ENCODE data around the gene TECR. TPM values are rescaled to one million over a fixed set of nuclear protein-coding genes. Genes with fewer than 3 reads are reported as not detected.

The TECR gene
- polyA plus RNA-seq, 3 donors, result 59.8 to 79.6 (median 76.7) TPM

DNA sequence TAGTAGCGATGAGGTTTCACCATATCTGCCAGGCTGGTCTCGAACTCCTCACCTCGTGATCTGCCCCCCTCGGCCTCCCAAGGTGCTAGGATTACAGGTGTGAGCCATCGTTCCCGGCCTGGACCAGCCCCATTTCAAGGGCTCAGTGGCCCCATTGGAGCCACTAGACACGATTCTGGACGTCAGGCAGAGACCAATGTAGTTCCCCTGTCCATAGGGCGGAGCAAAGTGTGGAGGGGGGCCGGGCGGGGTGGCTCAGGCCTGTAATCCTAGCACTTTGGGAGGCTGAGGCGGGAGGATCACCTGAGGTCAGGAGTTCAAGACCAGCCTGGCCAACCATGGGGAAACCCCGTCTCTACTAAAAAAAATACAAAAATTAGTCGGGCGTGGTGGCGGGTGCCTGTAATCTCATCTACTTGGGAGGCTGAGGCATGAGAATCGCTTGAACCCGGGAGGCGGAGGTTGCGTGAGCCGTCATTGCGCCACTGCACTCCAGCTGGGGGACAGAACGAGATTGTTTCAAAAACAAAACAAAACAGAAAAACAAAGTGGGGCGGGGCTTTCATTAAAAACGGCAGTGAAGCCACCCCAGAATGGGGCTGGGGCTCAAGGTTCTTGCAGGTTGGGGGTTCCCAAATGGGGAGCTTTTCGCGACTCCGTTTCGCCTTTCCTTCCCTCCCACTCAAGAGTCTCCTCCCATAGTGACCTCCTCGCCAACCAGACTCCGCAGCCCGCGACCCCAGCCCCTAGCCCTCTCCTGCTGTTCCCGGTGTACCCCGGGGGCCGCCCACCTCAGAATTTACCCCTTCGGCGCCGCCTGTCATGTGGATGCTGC, 758 bp upstream of the TECR start:
- intact Hi-C loops (cut with micrococcal nuclease), result no loop called here
- peak overlapping the region; percentile 73 for H3K9ac ChIP-seq (ENCODE audit: insufficient read depth, low read length, poor library complexity, severe bottlenecking)
- peak overlapping the region; percentile 73 for H2AFZ ChIP-seq (ENCODE audit: insufficient read depth, low read depth, low read length, poor library complexity, severe bottlenecking)
- Mint-ChIP-seq H3K27me3 (ENCODE audit: low read depth in 3 of 3) (no peaks in the 10 kb centered on the region), H3K4me3 (peak overlapping the region; percentile 87 to 96), H3K9me3 (peaks cover 0 to 4% (median 0%) of the 10 kb centered on the region in 7 donors), H3K27ac (peak overlapping the region; percentile 93 to 99 (median 98)), H3K4me1 (peaks cover 28% of the 10 kb centered on the region), H3K36me3 (peaks cover 2 to 7% of the 10 kb centered on the region in 2 donors)
- WGBS (ENCODE audit: insufficient coverage), result 49% methylated on average over 27 of the region's 39 CpGs
- H3K4me1 ChIP-seq (ENCODE audit: control insufficient read depth in 1 of 2, insufficient read depth in 2 of 2, low read length in 2 of 2), result peaks cover 32 to 34% of the 10 kb centered on the region in 2 donors
- peak overlapping the region; percentile 99 for H3K4me2 ChIP-seq (replicated peaks; ENCODE audit: extremely low read depth, low read length, poor library complexity, severe bottlenecking)
- H3K27ac ChIP-seq (ENCODE audit: low read depth in 1 of 2, low read length in 2 of 2), result peak overlapping the region; percentile 78 to 83
- peaks cover 39% of the 10 kb centered on the region for H3K79me2 ChIP-seq (ENCODE audit: insufficient read depth, low read length)
- H3K36me3 ChIP-seq (replicated peaks in 1 of 2; ENCODE audit: control insufficient read depth in 1 of 2, insufficient read depth in 2 of 2, low read length in 2 of 2), result no peaks in the 10 kb centered on the region
- H3K4me3 ChIP-seq (replicated peaks in 1 of 3; ENCODE audit: low read depth in 2 of 3, low read length in 3 of 3), result peak overlapping the region; percentile 54 to 93 (median 71)
- no peaks in the 10 kb centered on the region for H4K20me1 ChIP-seq (ENCODE audit: insufficient read depth, low read length)
- no peaks in the 10 kb centered on the region for H3K27me3 ChIP-seq (ENCODE audit: control insufficient read depth in 2 of 2, insufficient read depth in 2 of 2, low read length in 2 of 2)
- peak in 1 of 3 donors; percentile 40 for DNase-seq
- TF ChIP-seq, protein P1, sequence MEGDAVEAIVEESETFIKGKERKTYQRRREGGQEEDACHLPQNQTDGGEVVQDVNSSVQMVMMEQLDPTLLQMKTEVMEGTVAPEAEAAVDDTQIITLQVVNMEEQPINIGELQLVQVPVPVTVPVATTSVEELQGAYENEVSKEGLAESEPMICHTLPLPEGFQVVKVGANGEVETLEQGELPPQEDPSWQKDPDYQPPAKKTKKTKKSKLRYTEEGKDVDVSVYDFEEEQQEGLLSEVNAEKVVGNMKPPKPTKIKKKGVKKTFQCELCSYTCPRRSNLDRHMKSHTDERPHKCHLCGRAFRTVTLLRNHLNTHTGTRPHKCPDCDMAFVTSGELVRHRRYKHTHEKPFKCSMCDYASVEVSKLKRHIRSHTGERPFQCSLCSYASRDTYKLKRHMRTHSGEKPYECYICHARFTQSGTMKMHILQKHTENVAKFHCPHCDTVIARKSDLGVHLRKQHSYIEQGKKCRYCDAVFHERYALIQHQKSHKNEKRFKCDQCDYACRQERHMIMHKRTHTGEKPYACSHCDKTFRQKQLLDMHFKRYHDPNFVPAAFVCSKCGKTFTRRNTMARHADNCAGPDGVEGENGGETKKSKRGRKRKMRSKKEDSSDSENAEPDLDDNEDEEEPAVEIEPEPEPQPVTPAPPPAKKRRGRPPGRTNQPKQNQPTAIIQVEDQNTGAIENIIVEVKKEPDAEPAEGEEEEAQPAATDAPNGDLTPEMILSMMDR (IDR thresholded peaks at IDR 0.05), result no peak
- no peaks in the 10 kb centered on the region for H3K9me3 ChIP-seq (replicated peaks in 1 of 2; ENCODE audit: control insufficient read depth in 1 of 2, insufficient read depth in 1 of 2, low read length in 2 of 2)

DNA sequence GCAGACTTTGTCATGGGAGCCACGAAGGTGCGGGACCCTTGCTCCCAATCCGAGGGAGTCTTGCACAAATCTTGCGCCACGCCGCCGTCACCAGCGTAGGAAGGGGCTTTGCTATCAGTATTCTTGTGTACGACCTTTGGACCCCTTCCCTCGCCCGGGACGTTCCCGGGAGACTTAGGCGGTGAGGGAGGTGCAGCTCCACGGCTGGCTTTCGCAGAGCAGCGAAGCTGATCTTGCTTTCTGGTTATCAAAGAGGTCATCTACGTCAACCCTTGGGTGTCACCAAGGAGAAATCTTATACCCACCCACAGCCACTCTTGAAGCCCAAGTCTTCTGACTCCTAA, 583 bp downstream of the TECR start:
- Mint-ChIP-seq H3K36me3 (peaks cover 2 to 7% of the 10 kb centered on the region in 2 donors), H3K9me3 (peaks cover 0 to 4% (median 0%) of the 10 kb centered on the region in 7 donors), H3K4me3 (peak overlapping the region; percentile 87 to 94), H3K27ac (peak overlapping the region; percentile 95 to 99 (median 95)), H3K4me1 (peaks cover 28% of the 10 kb centered on the region), H3K27me3 (ENCODE audit: low read depth in 3 of 3) (no peaks in the 10 kb centered on the region)
- peak overlapping the region; percentile 52 to 93 (median 88) for H3K4me3 ChIP-seq (replicated peaks in 1 of 3; ENCODE audit: low read depth in 2 of 3, low read length in 3 of 3)
- H2AFZ ChIP-seq (ENCODE audit: insufficient read depth, low read depth, low read length, poor library complexity, severe bottlenecking), result peak overlapping the region; percentile 87
- H4K20me1 ChIP-seq (ENCODE audit: insufficient read depth, low read length), result no peaks in the 10 kb centered on the region
- no peak for DNase-seq
- TF ChIP-seq, protein P1 (IDR thresholded peaks at IDR 0.05), result no peak
- peak overlapping the region; percentile 77 to 83 for H3K27ac ChIP-seq (ENCODE audit: low read depth in 1 of 2, low read length in 2 of 2)
- no peaks in the 10 kb centered on the region for H3K27me3 ChIP-seq (ENCODE audit: control insufficient read depth in 2 of 2, insufficient read depth in 2 of 2, low read length in 2 of 2)
- 1% methylated on average over 17 of the region's 18 CpGs for WGBS (ENCODE audit: insufficient coverage)
- peak overlapping the region; percentile 99 for H3K4me2 ChIP-seq (replicated peaks; ENCODE audit: extremely low read depth, low read length, poor library complexity, severe bottlenecking)
- peak overlapping the region; percentile 73 for H3K9ac ChIP-seq (ENCODE audit: insufficient read depth, low read length, poor library complexity, severe bottlenecking)
- peaks cover 32 to 34% of the 10 kb centered on the region in 2 donors for H3K4me1 ChIP-seq (ENCODE audit: control insufficient read depth in 1 of 2, insufficient read depth in 2 of 2, low read length in 2 of 2)
- peaks cover 50% of the 10 kb centered on the region for H3K79me2 ChIP-seq (ENCODE audit: insufficient read depth, low read length)
- intact Hi-C loops (cut with micrococcal nuclease), result loop anchor here in 1 of 2 donors (5.0 kb wide), 1 partner anchor 33 kb away; the partner anchor contains the start of gene GIPC1
- H3K36me3 ChIP-seq (replicated peaks in 1 of 2; ENCODE audit: control insufficient read depth in 1 of 2, insufficient read depth in 2 of 2, low read length in 2 of 2), result peaks cover 0 to 2% of the 10 kb centered on the region in 2 donors
- H3K9me3 ChIP-seq (replicated peaks in 1 of 2; ENCODE audit: control insufficient read depth in 1 of 2, insufficient read depth in 1 of 2, low read length in 2 of 2), result no peaks in the 10 kb centered on the region

Data from CD14-positive monocyte (primary cell).